K562 (cell line): ENCODE measurements around the gene SAMD4A. TPM values are rescaled to one million over a fixed set of nuclear protein-coding genes. Genes with fewer than 3 reads are reported as not detected.

Experiments used
- EHMT2 ChIP-seq: fragments of 450-650 bp; IDR thresholded peaks from 2 replicates; pipeline ENCODE4 v1.6.1; 2018; ENCODE audit warnings: antibody characterized with exemption
- EP400 ChIP-seq: fragments of 450-650 bp; IDR thresholded peaks from 2 replicates; pipeline ENCODE4 v1.6.1; 2017; ENCODE audit warnings: antibody characterized with exemption, mild to moderate bottlenecking, moderate library complexity
- ERF ChIP-seq: fragments of 450-650 bp; formaldehyde crosslinking; IDR thresholded peaks from 2 replicates; pipeline ENCODE4 v1.4.0; 2020; ENCODE audit warnings: mild to moderate bottlenecking, mixed read lengths
- POLR3A ChIP-seq: IDR thresholded peaks from 2 replicates; pipeline ENCODE4 v1.6.1; 2011; ENCODE audit warnings: borderline replicate concordance, mild to moderate bottlenecking, moderate library complexity; ENCODE audit not compliant: insufficient read length, insufficient read depth; ENCODE audit errors: extremely low read depth
- PRPF4 ChIP-seq: fragments of 200-400 bp; formaldehyde crosslinking; IDR thresholded peaks from one replicate; pipeline ENCODE4 v1.6.1; 2017; ENCODE audit warnings: low read length, low read depth, mild to moderate bottlenecking; ENCODE audit not compliant: insufficient read depth, poor library complexity, severe bottlenecking
- SMARCA4 ChIP-seq: fragments of 450-650 bp; IDR thresholded peaks from 2 replicates; pipeline ENCODE4 v1.6.1; 2016
- ZBTB7A ChIP-seq: IDR thresholded peaks from 2 replicates; pipeline ENCODE4 v1.6.1; 2011; ENCODE audit warnings: low read depth, mild to moderate bottlenecking, low read length, moderate library complexity, borderline replicate concordance; ENCODE audit not compliant: control insufficient read depth
- ZNF24 ChIP-seq: fragments of 450-650 bp; IDR thresholded peaks from 2 replicates; pipeline ENCODE4 v1.6.1; 2016
- ZNF445 ChIP-seq: fragments of 250-450 bp; sonication (Bioruptor Pico); IDR thresholded peaks from 2 replicates; pipeline ENCODE4 v1.4.0; 2020; ENCODE audit warnings: low read depth, mild to moderate bottlenecking, moderate library complexity
- ZNF778 ChIP-seq: fragments of 450-650 bp; formaldehyde crosslinking; IDR thresholded peaks from 2 replicates; pipeline ENCODE4 v1.4.0; 2020; ENCODE audit warnings: mild to moderate bottlenecking, moderate library complexity
- polyA plus RNA-seq, 8 experiments: library from polyadenylated mRNA; depleted of rRNA in 4 of 8; stranded (reverse) in 5 of 8; unstranded in 3 of 8; fragments of >200 nt; fragmentation: Nextera tagmentation in 2 of 8; fragmentation: Illumina TruSeq in 1 of 8; extraction: Ambion mirVana in 2 of 8; extraction: Trizol in 1 of 8; gene quantifications; 2 replicates each; pipeline versions ENCODE4 v1.2.1 to v1.2.3, GENCODE V29; 2011 to 2014; ENCODE audit warnings: inconsistent platforms in 1 of 8, missing spikeins in 1 of 8
- total RNA-seq, 7 experiments: library from RNA; depleted of rRNA in 6 of 7; stranded (reverse); fragments of >200 nt in 6 of 7; fragmentation: Illumina TruSeq in 2 of 7; extraction: Trizol in 2 of 7; gene quantifications; 2 replicates each; pipeline versions ENCODE4 v1.2.1 to v1.2.3, GENCODE V29; 2011 to 2021; ENCODE audit warnings: low replicate concordance in 1 of 7
- TF ChIP-seq, protein P1 (sequence below): fragments of 450-650 bp; IDR thresholded peaks from 2 replicates; pipeline ENCODE4 v1.6.1; 2016; ENCODE audit warnings: mild to moderate bottlenecking, moderate library complexity
- TF ChIP-seq, protein P2 (sequence below): fragments of 450-650 bp; formaldehyde crosslinking; IDR thresholded peaks from 2 replicates; pipeline ENCODE4 v1.4.0; 2020; ENCODE audit warnings: mild to moderate bottlenecking
- TF ChIP-seq, protein P3 (sequence below): fragments of 450-650 bp; IDR thresholded peaks from 2 replicates; pipeline ENCODE4 v1.6.1; 2016; ENCODE audit warnings: low read depth, mild to moderate bottlenecking, moderate library complexity
- TF ChIP-seq, protein P4 (sequence below): fragments of 250-450 bp; sonication (Bioruptor Pico); IDR thresholded peaks from 2 replicates; pipeline ENCODE4 v1.5.0; 2021

Gene SAMD4A
- total and polyA plus RNA-seq, 9 of the 15 experiments (the other 6 are each of a cell fraction or from before 2014, with no cell fraction given) = 0.66 to 6.8 (median 3.3) TPM

DNA sequence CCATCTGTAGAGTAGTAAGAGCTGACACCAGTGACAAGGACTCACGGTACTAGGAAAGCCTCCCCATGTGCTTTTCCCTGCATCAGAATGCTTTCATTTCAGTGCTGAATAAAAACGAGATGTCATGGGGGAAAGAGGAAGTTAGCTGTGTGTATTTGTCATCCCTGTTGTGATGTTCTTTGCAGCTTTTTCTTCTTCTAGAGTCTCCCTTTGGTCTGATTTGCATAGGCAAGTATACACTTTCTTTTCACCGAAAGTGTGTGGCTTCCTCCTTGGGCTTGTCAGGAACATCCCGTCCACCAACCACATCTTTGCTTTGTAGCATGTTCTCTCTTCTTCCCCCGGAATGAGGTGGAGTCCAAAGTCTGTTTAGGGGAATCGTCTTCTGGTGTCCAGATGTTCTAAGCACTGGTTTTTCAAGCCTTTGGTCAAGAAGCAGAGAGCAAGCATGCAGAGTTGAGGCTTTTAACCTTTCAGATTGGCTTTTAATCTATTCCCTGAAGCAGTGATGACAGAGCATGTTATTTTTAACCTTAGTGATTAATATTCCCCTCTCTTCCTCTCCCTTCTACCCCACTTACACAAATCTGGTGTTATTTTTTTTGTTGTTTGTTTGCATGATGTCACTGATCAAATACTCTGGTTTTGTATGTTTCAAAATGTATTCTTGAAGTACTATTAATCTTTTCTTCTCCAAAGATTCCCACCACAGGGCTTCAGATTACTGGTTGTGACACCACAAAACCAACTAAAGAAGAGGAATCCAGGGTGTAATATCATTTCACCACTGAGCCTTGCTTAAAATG is 163.4 kb downstream of the SAMD4A start (continued):
- TF ChIP-seq, protein P1, sequence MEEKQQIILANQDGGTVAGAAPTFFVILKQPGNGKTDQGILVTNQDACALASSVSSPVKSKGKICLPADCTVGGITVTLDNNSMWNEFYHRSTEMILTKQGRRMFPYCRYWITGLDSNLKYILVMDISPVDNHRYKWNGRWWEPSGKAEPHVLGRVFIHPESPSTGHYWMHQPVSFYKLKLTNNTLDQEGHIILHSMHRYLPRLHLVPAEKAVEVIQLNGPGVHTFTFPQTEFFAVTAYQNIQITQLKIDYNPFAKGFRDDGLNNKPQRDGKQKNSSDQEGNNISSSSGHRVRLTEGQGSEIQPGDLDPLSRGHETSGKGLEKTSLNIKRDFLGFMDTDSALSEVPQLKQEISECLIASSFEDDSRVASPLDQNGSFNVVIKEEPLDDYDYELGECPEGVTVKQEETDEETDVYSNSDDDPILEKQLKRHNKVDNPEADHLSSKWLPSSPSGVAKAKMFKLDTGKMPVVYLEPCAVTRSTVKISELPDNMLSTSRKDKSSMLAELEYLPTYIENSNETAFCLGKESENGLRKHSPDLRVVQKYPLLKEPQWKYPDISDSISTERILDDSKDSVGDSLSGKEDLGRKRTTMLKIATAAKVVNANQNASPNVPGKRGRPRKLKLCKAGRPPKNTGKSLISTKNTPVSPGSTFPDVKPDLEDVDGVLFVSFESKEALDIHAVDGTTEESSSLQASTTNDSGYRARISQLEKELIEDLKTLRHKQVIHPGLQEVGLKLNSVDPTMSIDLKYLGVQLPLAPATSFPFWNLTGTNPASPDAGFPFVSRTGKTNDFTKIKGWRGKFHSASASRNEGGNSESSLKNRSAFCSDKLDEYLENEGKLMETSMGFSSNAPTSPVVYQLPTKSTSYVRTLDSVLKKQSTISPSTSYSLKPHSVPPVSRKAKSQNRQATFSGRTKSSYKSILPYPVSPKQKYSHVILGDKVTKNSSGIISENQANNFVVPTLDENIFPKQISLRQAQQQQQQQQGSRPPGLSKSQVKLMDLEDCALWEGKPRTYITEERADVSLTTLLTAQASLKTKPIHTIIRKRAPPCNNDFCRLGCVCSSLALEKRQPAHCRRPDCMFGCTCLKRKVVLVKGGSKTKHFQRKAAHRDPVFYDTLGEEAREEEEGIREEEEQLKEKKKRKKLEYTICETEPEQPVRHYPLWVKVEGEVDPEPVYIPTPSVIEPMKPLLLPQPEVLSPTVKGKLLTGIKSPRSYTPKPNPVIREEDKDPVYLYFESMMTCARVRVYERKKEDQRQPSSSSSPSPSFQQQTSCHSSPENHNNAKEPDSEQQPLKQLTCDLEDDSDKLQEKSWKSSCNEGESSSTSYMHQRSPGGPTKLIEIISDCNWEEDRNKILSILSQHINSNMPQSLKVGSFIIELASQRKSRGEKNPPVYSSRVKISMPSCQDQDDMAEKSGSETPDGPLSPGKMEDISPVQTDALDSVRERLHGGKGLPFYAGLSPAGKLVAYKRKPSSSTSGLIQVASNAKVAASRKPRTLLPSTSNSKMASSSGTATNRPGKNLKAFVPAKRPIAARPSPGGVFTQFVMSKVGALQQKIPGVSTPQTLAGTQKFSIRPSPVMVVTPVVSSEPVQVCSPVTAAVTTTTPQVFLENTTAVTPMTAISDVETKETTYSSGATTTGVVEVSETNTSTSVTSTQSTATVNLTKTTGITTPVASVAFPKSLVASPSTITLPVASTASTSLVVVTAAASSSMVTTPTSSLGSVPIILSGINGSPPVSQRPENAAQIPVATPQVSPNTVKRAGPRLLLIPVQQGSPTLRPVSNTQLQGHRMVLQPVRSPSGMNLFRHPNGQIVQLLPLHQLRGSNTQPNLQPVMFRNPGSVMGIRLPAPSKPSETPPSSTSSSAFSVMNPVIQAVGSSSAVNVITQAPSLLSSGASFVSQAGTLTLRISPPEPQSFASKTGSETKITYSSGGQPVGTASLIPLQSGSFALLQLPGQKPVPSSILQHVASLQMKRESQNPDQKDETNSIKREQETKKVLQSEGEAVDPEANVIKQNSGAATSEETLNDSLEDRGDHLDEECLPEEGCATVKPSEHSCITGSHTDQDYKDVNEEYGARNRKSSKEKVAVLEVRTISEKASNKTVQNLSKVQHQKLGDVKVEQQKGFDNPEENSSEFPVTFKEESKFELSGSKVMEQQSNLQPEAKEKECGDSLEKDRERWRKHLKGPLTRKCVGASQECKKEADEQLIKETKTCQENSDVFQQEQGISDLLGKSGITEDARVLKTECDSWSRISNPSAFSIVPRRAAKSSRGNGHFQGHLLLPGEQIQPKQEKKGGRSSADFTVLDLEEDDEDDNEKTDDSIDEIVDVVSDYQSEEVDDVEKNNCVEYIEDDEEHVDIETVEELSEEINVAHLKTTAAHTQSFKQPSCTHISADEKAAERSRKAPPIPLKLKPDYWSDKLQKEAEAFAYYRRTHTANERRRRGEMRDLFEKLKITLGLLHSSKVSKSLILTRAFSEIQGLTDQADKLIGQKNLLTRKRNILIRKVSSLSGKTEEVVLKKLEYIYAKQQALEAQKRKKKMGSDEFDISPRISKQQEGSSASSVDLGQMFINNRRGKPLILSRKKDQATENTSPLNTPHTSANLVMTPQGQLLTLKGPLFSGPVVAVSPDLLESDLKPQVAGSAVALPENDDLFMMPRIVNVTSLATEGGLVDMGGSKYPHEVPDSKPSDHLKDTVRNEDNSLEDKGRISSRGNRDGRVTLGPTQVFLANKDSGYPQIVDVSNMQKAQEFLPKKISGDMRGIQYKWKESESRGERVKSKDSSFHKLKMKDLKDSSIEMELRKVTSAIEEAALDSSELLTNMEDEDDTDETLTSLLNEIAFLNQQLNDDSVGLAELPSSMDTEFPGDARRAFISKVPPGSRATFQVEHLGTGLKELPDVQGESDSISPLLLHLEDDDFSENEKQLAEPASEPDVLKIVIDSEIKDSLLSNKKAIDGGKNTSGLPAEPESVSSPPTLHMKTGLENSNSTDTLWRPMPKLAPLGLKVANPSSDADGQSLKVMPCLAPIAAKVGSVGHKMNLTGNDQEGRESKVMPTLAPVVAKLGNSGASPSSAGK = peak; percentile 82
- peak; percentile 39 for TF ChIP-seq EP400
- no peak for TF ChIP-seq ZBTB7A
- TF ChIP-seq POLR3A = no peak
- TF ChIP-seq, protein P2, sequence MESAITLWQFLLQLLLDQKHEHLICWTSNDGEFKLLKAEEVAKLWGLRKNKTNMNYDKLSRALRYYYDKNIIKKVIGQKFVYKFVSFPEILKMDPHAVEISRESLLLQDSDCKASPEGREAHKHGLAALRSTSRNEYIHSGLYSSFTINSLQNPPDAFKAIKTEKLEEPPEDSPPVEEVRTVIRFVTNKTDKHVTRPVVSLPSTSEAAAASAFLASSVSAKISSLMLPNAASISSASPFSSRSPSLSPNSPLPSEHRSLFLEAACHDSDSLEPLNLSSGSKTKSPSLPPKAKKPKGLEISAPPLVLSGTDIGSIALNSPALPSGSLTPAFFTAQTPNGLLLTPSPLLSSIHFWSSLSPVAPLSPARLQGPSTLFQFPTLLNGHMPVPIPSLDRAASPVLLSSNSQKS (CRISPR knock-in tag) = no peak
- no peak for TF ChIP-seq ERF (CRISPR knock-in tag)
- TF ChIP-seq EHMT2 = no peak
- TF ChIP-seq ZNF24 = no peak
- TF ChIP-seq SMARCA4 = peak; percentile 29; the same call in 1 of the 2 replicates
- no peak for TF ChIP-seq ZNF445
- no peak for TF ChIP-seq PRPF4
- TF ChIP-seq, protein P3, sequence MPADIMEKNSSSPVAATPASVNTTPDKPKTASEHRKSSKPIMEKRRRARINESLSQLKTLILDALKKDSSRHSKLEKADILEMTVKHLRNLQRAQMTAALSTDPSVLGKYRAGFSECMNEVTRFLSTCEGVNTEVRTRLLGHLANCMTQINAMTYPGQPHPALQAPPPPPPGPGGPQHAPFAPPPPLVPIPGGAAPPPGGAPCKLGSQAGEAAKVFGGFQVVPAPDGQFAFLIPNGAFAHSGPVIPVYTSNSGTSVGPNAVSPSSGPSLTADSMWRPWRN = no peak
- TF ChIP-seq, protein P4, sequence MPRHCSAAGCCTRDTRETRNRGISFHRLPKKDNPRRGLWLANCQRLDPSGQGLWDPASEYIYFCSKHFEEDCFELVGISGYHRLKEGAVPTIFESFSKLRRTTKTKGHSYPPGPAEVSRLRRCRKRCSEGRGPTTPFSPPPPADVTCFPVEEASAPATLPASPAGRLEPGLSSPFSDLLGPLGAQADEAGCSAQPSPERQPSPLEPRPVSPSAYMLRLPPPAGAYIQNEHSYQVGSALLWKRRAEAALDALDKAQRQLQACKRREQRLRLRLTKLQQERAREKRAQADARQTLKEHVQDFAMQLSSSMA (CRISPR knock-in tag) = no peak
- TF ChIP-seq ZNF778 = no peak
